Right lobe of liver (tissue), 4 donors: ENCODE results near the gene NBEA.

ENCODE experiments used
- CTCF ChIP-seq, 4 donors: fragments of 200-600 bp in 3 of 4; fragments of 450-650 bp in 1 of 4; IDR thresholded peaks; one replicate each; pipeline versions ENCODE4 v1.5.1 to v1.8.0; 2016 to 2022; ENCODE audit warnings: antibody characterized with exemption in 4 of 4, mild to moderate bottlenecking in 2 of 4
- POLR2A ChIP-seq: fragments of 450-650 bp; IDR thresholded peaks from one replicate; pipeline ENCODE4 v1.6.1; 2017; ENCODE audit warnings: antibody characterized with exemption, mild to moderate bottlenecking
- donor health status: DM: no; HTN: no; CAD: no.
- donor health status: DM: no; HTN: no; CAD: no.
- donor health status: DM: no; HTN: yes; CAD: no.

- TF ChIP-seq CTCF (IDR thresholded peaks at IDR 0.05) (no peak), POLR2A (no peak)
These were observed 407.7 kb downstream of the NBEA start for GRCh38 chr13:35349673-35350278.
